WTC11 (cell line): ENCODE measurements around the gene ZNF709.

Source experiments
- JUN ChIP-seq: sonication (generic); formaldehyde crosslinking; IDR thresholded peaks from 2 replicates; pipeline ENCODE4 v1.8.0; 2023; ENCODE audit warnings: mild to moderate bottlenecking, missing genetic modification reagents
- NR3C1 ChIP-seq: sonication (generic); formaldehyde crosslinking; conservative IDR thresholded peaks from 2 replicates; pipeline ENCODE4 v1.8.1; 2023; ENCODE audit warnings: low read depth, mild to moderate bottlenecking, missing genetic modification reagents
- USF2 ChIP-seq: sonication (generic); formaldehyde crosslinking; IDR thresholded peaks from 2 replicates; pipeline ENCODE4 v1.8.1; 2023; ENCODE audit warnings: mild to moderate bottlenecking, missing genetic modification reagents, moderate library complexity
- ZNF416 ChIP-seq: fragments of 250-450 bp; sonication (Bioruptor Pico); IDR thresholded peaks from 2 replicates; pipeline ENCODE4 v1.9.0; 2021; ENCODE audit warnings: mild to moderate bottlenecking, inconsistent platforms
- TF ChIP-seq, protein P1 (sequence below): fragments of 200-600 bp; IDR thresholded peaks from 2 replicates; pipeline ENCODE4 v1.8.0; 2022; ENCODE audit warnings: antibody characterized with exemption

DNA sequence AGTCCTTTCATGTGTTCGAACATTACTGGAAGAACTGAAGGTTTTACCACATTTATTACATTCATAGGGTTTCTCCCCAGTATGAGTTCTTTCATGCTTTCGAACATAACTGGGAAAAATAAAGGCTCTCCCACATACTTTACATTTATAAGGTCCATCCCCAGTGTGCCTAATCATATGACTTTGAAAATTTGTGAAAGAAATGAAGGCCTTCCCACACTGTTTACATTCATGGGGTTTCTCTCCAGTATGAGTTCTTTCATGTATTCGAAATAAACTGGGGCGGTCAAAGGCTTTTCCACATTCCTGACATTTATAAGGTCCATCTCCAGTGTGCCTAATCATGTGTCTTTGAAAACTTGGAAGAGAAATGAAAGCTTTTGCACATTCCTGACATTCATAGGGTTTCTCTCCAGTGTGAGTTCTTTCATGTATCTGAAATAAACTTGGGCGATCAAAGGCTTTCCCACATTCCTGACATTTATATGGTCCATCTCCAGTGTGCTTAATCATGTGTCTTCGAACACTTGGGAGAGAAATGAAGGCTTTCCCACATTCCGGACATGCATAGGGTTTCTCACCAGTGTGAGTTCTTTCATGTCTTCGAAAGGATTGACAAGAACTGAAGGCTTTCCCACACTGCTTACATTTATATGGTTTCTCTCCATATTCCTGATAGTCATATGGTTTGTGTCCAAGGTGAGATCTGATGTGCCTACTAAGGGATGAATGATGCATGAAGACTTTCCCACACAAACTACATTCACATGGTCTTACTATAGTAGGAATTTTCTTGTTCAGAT is 42.6 kb upstream of the ZNF709 start:
- TF ChIP-seq USF2 (CRISPR knock-in tag) = no peak
- no peak for TF ChIP-seq NR3C1 (CRISPR knock-in tag)
- no peak for TF ChIP-seq JUN (CRISPR knock-in tag)
- TF ChIP-seq, protein P1, sequence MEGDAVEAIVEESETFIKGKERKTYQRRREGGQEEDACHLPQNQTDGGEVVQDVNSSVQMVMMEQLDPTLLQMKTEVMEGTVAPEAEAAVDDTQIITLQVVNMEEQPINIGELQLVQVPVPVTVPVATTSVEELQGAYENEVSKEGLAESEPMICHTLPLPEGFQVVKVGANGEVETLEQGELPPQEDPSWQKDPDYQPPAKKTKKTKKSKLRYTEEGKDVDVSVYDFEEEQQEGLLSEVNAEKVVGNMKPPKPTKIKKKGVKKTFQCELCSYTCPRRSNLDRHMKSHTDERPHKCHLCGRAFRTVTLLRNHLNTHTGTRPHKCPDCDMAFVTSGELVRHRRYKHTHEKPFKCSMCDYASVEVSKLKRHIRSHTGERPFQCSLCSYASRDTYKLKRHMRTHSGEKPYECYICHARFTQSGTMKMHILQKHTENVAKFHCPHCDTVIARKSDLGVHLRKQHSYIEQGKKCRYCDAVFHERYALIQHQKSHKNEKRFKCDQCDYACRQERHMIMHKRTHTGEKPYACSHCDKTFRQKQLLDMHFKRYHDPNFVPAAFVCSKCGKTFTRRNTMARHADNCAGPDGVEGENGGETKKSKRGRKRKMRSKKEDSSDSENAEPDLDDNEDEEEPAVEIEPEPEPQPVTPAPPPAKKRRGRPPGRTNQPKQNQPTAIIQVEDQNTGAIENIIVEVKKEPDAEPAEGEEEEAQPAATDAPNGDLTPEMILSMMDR = no peak
- no peak for TF ChIP-seq ZNF416
